ENCODE measurements around the gene NDEL1.

Gene NDEL1

GRCh38 chr17:8490256-8491023 lies 54.8 kb downstream of the NDEL1 start:
- Histone ChIP-seq H3K27me3 (ENCODE audit: insufficient read depth, low read length) (no peaks in the 10 kb centered on the region), H3K36me3 (ENCODE audit: insufficient read depth, low read length) (peaks cover 100% of the 10 kb centered on the region), H3K4me1 (ENCODE audit: insufficient read depth, low read length) (no peaks in the 10 kb centered on the region), H3K4me3 (ENCODE audit: low read length) (no peak overlapping the region), H3K27ac (ENCODE audit: low read depth, low read length) (no peak overlapping the region), H3K9me3 (ENCODE audit: insufficient read depth, low read depth, low read length) (no peaks in the 10 kb centered on the region; the same call in 1 of the 2 replicates), H3K9ac (ENCODE audit: low read depth, low read length) (no peak overlapping the region)
- 96% methylated on average over 17 of the region's 17 CpGs for WGBS

- Histone ChIP-seq H3K4me3 (ENCODE audit: low read length) (no peak overlapping the region), H3K9me3 (ENCODE audit: insufficient read depth, low read depth, low read length) (no peaks in the 10 kb centered on the region), H3K4me1 (ENCODE audit: insufficient read depth, low read length) (no peaks in the 10 kb centered on the region), H3K36me3 (ENCODE audit: insufficient read depth, low read length) (peaks cover 100% of the 10 kb centered on the region), H3K27me3 (ENCODE audit: insufficient read depth, low read length) (no peaks in the 10 kb centered on the region), H3K27ac (ENCODE audit: low read depth, low read length) (no peak overlapping the region), H3K9ac (ENCODE audit: low read depth, low read length) (no peak overlapping the region)
- 96% methylated on average over 17 of the region's 17 CpGs for WGBS
Measured at GRCh38 chr17:8492121-8492520, 56.4 kb downstream of the NDEL1 start.

DNA sequence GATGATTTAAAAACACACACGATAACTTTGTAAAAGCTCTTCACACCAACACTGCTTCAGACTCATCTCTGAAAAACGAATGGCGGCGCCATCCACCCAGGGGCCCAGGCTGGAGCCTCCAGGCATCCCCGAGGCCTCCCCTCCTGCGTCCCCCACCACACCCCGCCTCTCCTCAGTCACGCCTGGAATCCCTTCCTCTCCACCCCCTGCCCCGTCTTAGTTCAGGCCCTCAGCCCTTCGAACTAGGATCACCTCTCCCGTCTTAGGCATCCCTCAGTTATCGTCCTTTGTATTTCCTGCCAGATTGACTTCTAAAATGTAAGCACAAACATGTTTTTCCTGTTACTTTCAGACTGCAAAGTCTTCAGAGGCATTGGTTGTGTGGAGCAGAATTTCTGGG lies 58.3 kb downstream of the NDEL1 start:
- Histone ChIP-seq H3K27me3 (ENCODE audit: insufficient read depth, low read length) (no peaks in the 10 kb centered on the region), H3K36me3 (ENCODE audit: insufficient read depth, low read length) (peaks cover 98% of the 10 kb centered on the region), H3K9ac (ENCODE audit: low read depth, low read length) (no peak overlapping the region), H3K9me3 (ENCODE audit: insufficient read depth, low read depth, low read length) (no peaks in the 10 kb centered on the region), H3K4me1 (ENCODE audit: insufficient read depth, low read length) (no peaks in the 10 kb centered on the region), H3K4me3 (ENCODE audit: low read length) (no peak overlapping the region), H3K27ac (ENCODE audit: low read depth, low read length) (no peak overlapping the region)
- WGBS: 92% methylated on average over 12 of the region's 12 CpGs

- H3K4me3 ChIP-seq (ENCODE audit: low read length): no peak overlapping the region
- H3K4me1 ChIP-seq (ENCODE audit: insufficient read depth, low read length): no peaks in the 10 kb centered on the region
- no peak overlapping the region for H3K27ac ChIP-seq (ENCODE audit: low read depth, low read length)
- H3K9me3 ChIP-seq (ENCODE audit: insufficient read depth, low read depth, low read length): no peaks in the 10 kb centered on the region
- peaks cover 99% of the 10 kb centered on the region for H3K36me3 ChIP-seq (ENCODE audit: insufficient read depth, low read length)
- no peaks in the 10 kb centered on the region for H3K27me3 ChIP-seq (ENCODE audit: insufficient read depth, low read length)
- WGBS: 94% methylated on average over 8 of the region's 8 CpGs
- H3K9ac ChIP-seq (ENCODE audit: low read depth, low read length): no peak overlapping the region
Measured at GRCh38 chr17:8494506-8495111, 58.9 kb downstream of the NDEL1 start.

DNA sequence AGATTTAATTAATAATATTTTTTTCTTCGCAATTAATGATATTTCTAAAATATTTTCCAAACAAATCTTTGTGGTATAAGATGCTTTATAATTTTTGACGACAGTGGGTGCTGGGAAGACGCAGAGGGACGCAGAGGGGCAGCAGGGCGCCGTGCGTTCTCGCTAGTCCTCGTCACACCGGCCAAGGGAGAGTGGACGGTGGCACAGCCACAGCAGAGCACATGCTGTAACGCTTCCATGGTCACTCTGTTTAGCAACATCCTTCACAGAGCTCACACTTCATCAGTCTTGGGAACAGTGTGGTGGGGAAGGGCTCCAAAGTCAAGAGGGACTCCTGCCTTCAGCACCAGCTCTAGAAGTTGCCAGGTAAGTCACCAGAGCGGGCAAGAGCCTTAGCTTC lies 60.4 kb downstream of the NDEL1 start:
- no peaks in the 10 kb centered on the region for H3K27me3 ChIP-seq (ENCODE audit: insufficient read depth, low read length)
- no peak overlapping the region for H3K27ac ChIP-seq (ENCODE audit: low read depth, low read length)
- WGBS: 89% methylated on average over 12 of the region's 13 CpGs
- H3K4me3 ChIP-seq (ENCODE audit: low read length): no peak overlapping the region
- H3K9ac ChIP-seq (ENCODE audit: low read depth, low read length): no peak overlapping the region
- no peaks in the 10 kb centered on the region for H3K9me3 ChIP-seq (ENCODE audit: insufficient read depth, low read depth, low read length)
- H3K36me3 ChIP-seq (ENCODE audit: insufficient read depth, low read length): peaks cover 99% of the 10 kb centered on the region
- H3K4me1 ChIP-seq (ENCODE audit: insufficient read depth, low read length): no peaks in the 10 kb centered on the region

DNA sequence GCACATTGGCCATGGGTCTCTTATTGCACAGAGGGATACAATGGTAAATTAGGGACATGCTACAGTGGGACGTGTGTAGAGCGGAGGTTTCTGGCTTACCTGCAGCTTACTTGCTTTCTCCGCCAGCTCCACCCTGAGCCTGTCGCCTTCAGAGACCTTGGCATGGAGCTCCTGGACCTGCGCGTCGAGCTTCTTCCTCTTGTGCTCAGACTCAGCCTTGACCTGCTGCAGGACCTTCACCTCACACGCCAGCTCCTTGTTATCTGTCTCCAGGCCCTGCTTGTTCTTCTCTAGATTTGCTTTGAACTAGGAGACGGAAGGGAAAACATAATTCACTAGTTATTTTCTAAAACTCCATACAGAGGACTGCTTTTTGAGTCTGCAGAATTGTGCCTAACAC lies 63.5 kb downstream of the NDEL1 start:
- peaks cover 97% of the 10 kb centered on the region for H3K36me3 ChIP-seq (ENCODE audit: insufficient read depth, low read length)
- no peak overlapping the region for H3K4me3 ChIP-seq (ENCODE audit: low read length)
- WGBS: 97% methylated on average over 9 of the region's 9 CpGs
- H3K9me3 ChIP-seq (ENCODE audit: insufficient read depth, low read depth, low read length): no peaks in the 10 kb centered on the region
- no peak overlapping the region for H3K9ac ChIP-seq (ENCODE audit: low read depth, low read length)
- no peak overlapping the region for H3K27ac ChIP-seq (ENCODE audit: low read depth, low read length)
- no peaks in the 10 kb centered on the region for H3K27me3 ChIP-seq (ENCODE audit: insufficient read depth, low read length)
- no peaks in the 10 kb centered on the region for H3K4me1 ChIP-seq (ENCODE audit: insufficient read depth, low read length)

DNA sequence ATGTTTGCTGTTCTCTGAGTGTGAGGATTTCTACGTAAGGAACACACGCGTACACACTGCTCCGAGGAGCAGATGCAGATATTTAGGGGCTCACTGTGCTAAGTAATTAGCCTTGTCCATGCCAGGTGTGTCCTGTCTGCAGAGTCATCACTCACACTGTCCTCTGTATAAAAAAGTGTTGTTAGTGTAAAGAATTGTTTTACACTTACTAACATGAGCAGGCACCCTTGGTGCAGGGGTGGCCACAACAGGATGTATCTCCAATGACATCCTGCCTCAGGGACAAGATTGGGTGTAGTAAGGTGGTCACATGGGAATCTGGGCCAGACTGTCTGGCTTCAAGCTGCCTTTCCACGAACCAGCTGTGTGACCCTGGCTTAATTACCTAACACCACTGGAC lies 63.9 kb downstream of the NDEL1 start:
- H3K4me1 ChIP-seq (ENCODE audit: insufficient read depth, low read length): no peaks in the 10 kb centered on the region
- no peaks in the 10 kb centered on the region for H3K9me3 ChIP-seq (ENCODE audit: insufficient read depth, low read depth, low read length)
- WGBS: 97% methylated on average over 5 of the region's 5 CpGs
- H3K9ac ChIP-seq (ENCODE audit: low read depth, low read length): no peak overlapping the region
- H3K4me3 ChIP-seq (ENCODE audit: low read length): no peak overlapping the region
- no peaks in the 10 kb centered on the region for H3K27me3 ChIP-seq (ENCODE audit: insufficient read depth, low read length)
- H3K36me3 ChIP-seq (ENCODE audit: insufficient read depth, low read length): peaks cover 97% of the 10 kb centered on the region
- H3K27ac ChIP-seq (ENCODE audit: low read depth, low read length): no peak overlapping the region

- WGBS: 97% methylated on average over 8 of the region's 8 CpGs
- no peaks in the 10 kb centered on the region for H3K9me3 ChIP-seq (ENCODE audit: insufficient read depth, low read depth, low read length)
- H3K9ac ChIP-seq (ENCODE audit: low read depth, low read length): no peak overlapping the region
- H3K4me1 ChIP-seq (ENCODE audit: insufficient read depth, low read length): no peaks in the 10 kb centered on the region
- no peak overlapping the region for H3K27ac ChIP-seq (ENCODE audit: low read depth, low read length)
- H3K27me3 ChIP-seq (ENCODE audit: insufficient read depth, low read length): no peaks in the 10 kb centered on the region
- H3K36me3 ChIP-seq (ENCODE audit: insufficient read depth, low read length): peaks cover 97% of the 10 kb centered on the region
- no peak overlapping the region for H3K4me3 ChIP-seq (ENCODE audit: low read length)
Measured at GRCh38 chr17:8500609-8501008, 64.9 kb downstream of the NDEL1 start.

DNA sequence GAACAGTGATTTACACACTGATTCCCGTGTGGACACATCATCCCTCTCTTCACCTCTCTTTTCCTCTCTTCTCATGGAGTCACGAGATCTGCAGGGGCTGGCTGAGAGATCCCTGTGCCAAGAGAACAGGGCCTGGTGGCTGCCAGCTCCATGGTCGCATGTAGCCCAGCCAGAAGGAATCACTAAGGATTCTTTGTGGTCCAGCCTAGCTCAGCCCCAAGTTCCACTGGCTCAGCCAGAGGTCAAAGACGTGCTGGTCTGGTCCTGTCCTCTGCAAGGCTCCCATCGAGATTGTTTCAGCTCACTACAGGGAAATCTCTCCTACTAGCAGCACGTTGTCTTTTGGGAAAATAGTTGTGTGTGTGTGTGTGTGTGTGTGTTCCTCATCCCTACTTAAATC lies 66.4 kb downstream of the NDEL1 start:
- Histone ChIP-seq H3K27ac (ENCODE audit: low read depth, low read length) (no peak overlapping the region), H3K9ac (ENCODE audit: low read depth, low read length) (no peak overlapping the region), H3K36me3 (ENCODE audit: insufficient read depth, low read length) (peaks cover 97% of the 10 kb centered on the region), H3K27me3 (ENCODE audit: insufficient read depth, low read length) (no peaks in the 10 kb centered on the region), H3K4me1 (ENCODE audit: insufficient read depth, low read length) (no peaks in the 10 kb centered on the region), H3K9me3 (ENCODE audit: insufficient read depth, low read depth, low read length) (no peaks in the 10 kb centered on the region), H3K4me3 (ENCODE audit: low read length) (no peak overlapping the region)
- 95% methylated on average over 5 of the region's 6 CpGs for WGBS

DNA sequence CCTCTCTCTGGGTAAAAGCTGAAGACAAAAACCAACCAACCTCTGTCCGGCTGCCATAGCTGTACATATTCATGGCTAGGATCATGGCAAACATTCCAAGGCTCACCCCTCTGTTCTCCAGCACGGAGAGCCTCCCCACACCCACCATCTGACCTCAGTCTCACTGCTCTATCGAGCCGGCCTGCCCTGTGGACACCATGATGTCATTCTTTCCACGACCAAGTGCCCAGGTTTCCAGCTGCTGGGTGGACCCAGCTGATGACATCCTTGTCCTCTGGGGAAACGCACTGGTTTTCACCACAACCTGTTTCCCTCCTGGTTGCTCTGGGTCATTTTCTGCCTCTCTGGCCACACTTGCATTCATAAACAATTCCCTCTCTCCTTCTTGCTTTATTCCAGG lies 67.7 kb downstream of the NDEL1 start:
- Histone ChIP-seq H3K27ac (ENCODE audit: low read depth, low read length) (no peak overlapping the region), H3K27me3 (ENCODE audit: insufficient read depth, low read length) (no peaks in the 10 kb centered on the region), H3K36me3 (ENCODE audit: insufficient read depth, low read length) (peaks cover 98% of the 10 kb centered on the region), H3K4me1 (ENCODE audit: insufficient read depth, low read length) (no peaks in the 10 kb centered on the region), H3K9me3 (ENCODE audit: insufficient read depth, low read depth, low read length) (no peaks in the 10 kb centered on the region), H3K9ac (ENCODE audit: low read depth, low read length) (no peak overlapping the region), H3K4me3 (ENCODE audit: low read length) (no peak overlapping the region)
- 93% methylated on average over 6 of the region's 6 CpGs for WGBS

DNA sequence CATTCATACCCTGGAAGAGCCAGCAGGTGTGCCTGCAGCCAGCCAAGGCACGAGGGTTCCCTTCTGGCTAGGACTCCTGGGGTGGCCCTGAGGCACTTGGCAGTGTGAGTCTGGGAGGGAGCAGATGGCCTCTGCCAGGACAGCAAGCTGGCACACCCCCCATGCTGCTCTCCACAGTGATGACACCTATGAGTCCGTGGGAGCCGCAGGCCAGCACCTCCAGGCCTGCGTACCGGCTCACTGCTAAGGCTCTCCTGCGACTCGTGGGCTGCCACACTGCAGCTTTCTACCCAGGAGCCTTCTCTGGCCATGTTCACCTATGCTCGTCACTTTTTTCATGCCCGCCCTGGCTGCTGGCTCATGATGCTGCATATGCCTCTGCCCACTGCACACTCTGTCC lies 68.1 kb downstream of the NDEL1 start:
- 90% methylated on average over 9 of the region's 9 CpGs for WGBS
- Histone ChIP-seq H3K27ac (ENCODE audit: low read depth, low read length) (no peak overlapping the region), H3K4me3 (ENCODE audit: low read length) (no peak overlapping the region), H3K9ac (ENCODE audit: low read depth, low read length) (no peak overlapping the region), H3K27me3 (ENCODE audit: insufficient read depth, low read length) (no peaks in the 10 kb centered on the region), H3K9me3 (ENCODE audit: insufficient read depth, low read depth, low read length) (no peaks in the 10 kb centered on the region), H3K36me3 (ENCODE audit: insufficient read depth, low read length) (peaks cover 98% of the 10 kb centered on the region), H3K4me1 (ENCODE audit: insufficient read depth, low read length) (no peaks in the 10 kb centered on the region)

All from HUES64 (cell line).